H1 (cell line): ENCODE results near the gene SNX33. TPM values are rescaled to one million over a fixed set of nuclear protein-coding genes. Genes with fewer than 3 reads are reported as not detected.

Experiments
- CBX5 ChIP-seq: fragments of 300-800, 300-1000 bp; sonication (generic); IDR thresholded peaks from 2 replicates; pipeline ENCODE4 v1.7.1; 2016; ENCODE audit warnings: antibody characterized with exemption, low read length, low read depth
- CEBPB ChIP-seq: IDR thresholded peaks from 2 replicates; pipeline ENCODE4 v1.6.1; 2012; ENCODE audit warnings: low read depth, low read length
- EZH2 ChIP-seq: fragments of 200-600 bp; sonication (generic); IDR thresholded peaks from 2 replicates; pipeline ENCODE4 v1.7.1; 2012; ENCODE audit warnings: low read depth, mild to moderate bottlenecking, moderate library complexity, low read length, inconsistent platforms; ENCODE audit not compliant: severe bottlenecking
- HDAC2 ChIP-seq, 2 experiments: fragments of 300-600 bp in 1 of 2; sonication (generic) in 1 of 2; IDR thresholded peaks; 2 replicates each; pipeline ENCODE4 v1.6.1; 2011 to 2012; ENCODE audit warnings: low read depth in 2 of 2, low read length in 2 of 2, mild to moderate bottlenecking in 2 of 2, moderate library complexity in 2 of 2, borderline replicate concordance in 1 of 2, inconsistent platforms in 1 of 2
- PHF8 ChIP-seq: fragments of 200-600 bp; sonication (generic); conservative IDR thresholded peaks from 2 replicates; pipeline ENCODE4 v1.7.1; 2012; ENCODE audit warnings: low read depth, mild to moderate bottlenecking, inconsistent platforms, low read length, moderate library complexity
- TAF1 ChIP-seq: IDR thresholded peaks from 2 replicates; pipeline ENCODE4 v1.6.1; 2011; ENCODE audit warnings: mild to moderate bottlenecking, low read depth, low read length
- TAF7 ChIP-seq: optimal IDR thresholded peaks from 2 replicates; pipeline ENCODE3; 2011; ENCODE audit warnings: low read depth, mild to moderate bottlenecking, inconsistent platforms, low read length, moderate library complexity, borderline replicate concordance
- polyA plus RNA-seq, 7 experiments: library from polyadenylated mRNA; depleted of rRNA in 3 of 7; stranded (reverse) in 5 of 7; unstranded in 2 of 7; fragments of >200 nt in 5 of 7; fragments of 200-250 nt in 2 of 7; gene quantifications; 1 replicate in 5 of 7; 2 replicates in 1 of 7; 4 replicates in 1 of 7; pipeline versions ENCODE4 v1.2.1 to v1.2.3, GENCODE V29; 2011 to 2013; ENCODE audit warnings: missing spikeins in 2 of 7, mixed read lengths in 2 of 7
- total RNA-seq: library from RNA; stranded (reverse); fragmentation: NEBNext Ultra II Directional; extraction: Animal tissue kit (Norgen Biotek cat#: 25700); gene quantifications from 2 replicates; pipeline ENCODE4 v1.2.1, GENCODE V29; 2021
- TF ChIP-seq, protein P1 (sequence below): fragments of 300-600 bp; sonication (generic); IDR thresholded peaks from 2 replicates; pipeline ENCODE4 v1.7.1; 2012; ENCODE audit warnings: low read length, moderate library complexity, mild to moderate bottlenecking, inconsistent platforms; ENCODE audit not compliant: insufficient replicate concordance

SNX33 gene
- total and polyA plus RNA-seq, 2 of the 8 experiments (the other 6 are each of a cell fraction or from before 2014, with no cell fraction given) = 14.3 to 22.9 TPM

DNA sequence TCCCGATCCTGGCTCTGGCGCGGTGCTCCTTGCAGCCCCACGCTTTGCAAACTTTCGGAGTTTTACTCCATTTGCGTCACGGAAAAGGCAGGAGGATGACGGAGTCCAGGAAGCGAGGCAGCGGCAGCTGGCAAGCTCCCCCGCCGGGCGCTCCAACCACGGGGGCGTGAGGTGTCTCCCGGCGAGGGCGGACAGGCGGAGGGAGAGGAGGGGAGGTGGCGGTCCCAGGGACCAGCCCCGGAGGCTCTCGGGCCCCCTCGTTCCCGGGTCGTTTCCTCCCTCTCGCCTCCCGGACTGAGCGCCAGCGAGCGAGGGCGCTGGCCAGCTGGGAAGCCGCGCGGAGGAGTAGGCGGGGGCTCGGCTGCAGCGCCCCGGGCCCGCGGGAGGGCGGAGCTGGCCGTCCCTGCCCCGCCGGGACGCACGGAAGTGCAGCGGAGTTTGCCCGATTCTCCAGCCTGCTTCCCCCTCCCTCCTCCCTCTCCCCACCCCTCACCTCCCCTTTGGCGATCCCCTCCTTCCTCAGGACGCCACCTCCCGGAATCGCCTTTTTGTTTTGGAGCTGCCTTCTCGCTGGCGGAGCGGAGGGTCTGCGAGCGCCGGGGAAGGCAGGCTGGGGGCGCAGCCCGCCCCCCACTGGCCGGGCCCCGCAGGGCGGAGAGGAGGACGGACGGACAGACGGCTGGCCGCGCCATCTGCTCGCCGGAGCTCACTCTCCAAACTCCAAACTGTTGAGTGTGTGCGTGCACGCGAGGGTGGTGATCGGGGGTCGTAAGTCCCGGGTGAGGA lies at the start of gene SNX33 (continued):
- TF ChIP-seq, protein P1, sequence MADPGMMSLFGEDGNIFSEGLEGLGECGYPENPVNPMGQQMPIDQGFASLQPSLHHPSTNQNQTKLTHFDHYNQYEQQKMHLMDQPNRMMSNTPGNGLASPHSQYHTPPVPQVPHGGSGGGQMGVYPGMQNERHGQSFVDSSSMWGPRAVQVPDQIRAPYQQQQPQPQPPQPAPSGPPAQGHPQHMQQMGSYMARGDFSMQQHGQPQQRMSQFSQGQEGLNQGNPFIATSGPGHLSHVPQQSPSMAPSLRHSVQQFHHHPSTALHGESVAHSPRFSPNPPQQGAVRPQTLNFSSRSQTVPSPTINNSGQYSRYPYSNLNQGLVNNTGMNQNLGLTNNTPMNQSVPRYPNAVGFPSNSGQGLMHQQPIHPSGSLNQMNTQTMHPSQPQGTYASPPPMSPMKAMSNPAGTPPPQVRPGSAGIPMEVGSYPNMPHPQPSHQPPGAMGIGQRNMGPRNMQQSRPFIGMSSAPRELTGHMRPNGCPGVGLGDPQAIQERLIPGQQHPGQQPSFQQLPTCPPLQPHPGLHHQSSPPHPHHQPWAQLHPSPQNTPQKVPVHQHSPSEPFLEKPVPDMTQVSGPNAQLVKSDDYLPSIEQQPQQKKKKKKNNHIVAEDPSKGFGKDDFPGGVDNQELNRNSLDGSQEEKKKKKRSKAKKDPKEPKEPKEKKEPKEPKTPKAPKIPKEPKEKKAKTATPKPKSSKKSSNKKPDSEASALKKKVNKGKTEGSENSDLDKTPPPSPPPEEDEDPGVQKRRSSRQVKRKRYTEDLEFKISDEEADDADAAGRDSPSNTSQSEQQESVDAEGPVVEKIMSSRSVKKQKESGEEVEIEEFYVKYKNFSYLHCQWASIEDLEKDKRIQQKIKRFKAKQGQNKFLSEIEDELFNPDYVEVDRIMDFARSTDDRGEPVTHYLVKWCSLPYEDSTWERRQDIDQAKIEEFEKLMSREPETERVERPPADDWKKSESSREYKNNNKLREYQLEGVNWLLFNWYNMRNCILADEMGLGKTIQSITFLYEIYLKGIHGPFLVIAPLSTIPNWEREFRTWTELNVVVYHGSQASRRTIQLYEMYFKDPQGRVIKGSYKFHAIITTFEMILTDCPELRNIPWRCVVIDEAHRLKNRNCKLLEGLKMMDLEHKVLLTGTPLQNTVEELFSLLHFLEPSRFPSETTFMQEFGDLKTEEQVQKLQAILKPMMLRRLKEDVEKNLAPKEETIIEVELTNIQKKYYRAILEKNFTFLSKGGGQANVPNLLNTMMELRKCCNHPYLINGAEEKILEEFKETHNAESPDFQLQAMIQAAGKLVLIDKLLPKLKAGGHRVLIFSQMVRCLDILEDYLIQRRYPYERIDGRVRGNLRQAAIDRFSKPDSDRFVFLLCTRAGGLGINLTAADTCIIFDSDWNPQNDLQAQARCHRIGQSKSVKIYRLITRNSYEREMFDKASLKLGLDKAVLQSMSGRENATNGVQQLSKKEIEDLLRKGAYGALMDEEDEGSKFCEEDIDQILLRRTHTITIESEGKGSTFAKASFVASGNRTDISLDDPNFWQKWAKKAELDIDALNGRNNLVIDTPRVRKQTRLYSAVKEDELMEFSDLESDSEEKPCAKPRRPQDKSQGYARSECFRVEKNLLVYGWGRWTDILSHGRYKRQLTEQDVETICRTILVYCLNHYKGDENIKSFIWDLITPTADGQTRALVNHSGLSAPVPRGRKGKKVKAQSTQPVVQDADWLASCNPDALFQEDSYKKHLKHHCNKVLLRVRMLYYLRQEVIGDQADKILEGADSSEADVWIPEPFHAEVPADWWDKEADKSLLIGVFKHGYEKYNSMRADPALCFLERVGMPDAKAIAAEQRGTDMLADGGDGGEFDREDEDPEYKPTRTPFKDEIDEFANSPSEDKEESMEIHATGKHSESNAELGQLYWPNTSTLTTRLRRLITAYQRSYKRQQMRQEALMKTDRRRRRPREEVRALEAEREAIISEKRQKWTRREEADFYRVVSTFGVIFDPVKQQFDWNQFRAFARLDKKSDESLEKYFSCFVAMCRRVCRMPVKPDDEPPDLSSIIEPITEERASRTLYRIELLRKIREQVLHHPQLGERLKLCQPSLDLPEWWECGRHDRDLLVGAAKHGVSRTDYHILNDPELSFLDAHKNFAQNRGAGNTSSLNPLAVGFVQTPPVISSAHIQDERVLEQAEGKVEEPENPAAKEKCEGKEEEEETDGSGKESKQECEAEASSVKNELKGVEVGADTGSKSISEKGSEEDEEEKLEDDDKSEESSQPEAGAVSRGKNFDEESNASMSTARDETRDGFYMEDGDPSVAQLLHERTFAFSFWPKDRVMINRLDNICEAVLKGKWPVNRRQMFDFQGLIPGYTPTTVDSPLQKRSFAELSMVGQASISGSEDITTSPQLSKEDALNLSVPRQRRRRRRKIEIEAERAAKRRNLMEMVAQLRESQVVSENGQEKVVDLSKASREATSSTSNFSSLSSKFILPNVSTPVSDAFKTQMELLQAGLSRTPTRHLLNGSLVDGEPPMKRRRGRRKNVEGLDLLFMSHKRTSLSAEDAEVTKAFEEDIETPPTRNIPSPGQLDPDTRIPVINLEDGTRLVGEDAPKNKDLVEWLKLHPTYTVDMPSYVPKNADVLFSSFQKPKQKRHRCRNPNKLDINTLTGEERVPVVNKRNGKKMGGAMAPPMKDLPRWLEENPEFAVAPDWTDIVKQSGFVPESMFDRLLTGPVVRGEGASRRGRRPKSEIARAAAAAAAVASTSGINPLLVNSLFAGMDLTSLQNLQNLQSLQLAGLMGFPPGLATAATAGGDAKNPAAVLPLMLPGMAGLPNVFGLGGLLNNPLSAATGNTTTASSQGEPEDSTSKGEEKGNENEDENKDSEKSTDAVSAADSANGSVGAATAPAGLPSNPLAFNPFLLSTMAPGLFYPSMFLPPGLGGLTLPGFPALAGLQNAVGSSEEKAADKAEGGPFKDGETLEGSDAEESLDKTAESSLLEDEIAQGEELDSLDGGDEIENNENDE = no peak
- no peak for TF ChIP-seq CBX5
- 0 out of 2 replicates have a peak, but pooled peaks have one; percentile 45 for TF ChIP-seq TAF1
- TF ChIP-seq PHF8 = peak; percentile 68; the same call in 1 of the 2 replicates
- no peak for TF ChIP-seq CEBPB
- TF ChIP-seq TAF7 = no peak
- peak; percentile 5 for TF ChIP-seq EZH2
- peak in 1 of 2 experiments; percentile 65; a peak in 1 of 4 replicates for TF ChIP-seq HDAC2 (IDR thresholded peaks at IDR 0.05; ENCODE audit: borderline replicate concordance in 1 of 2, low read depth in 2 of 2, low read length in 2 of 2)
